Activated CD8-positive, alpha-beta T cell treated with anti-CD3 and anti-CD28 coated beads, Interleukin-2, amount 10 ng/mL, durations not matched to agents 7 days and 5 days (primary cell): Measurements from ENCODE around the gene AVP. TPM values are rescaled to one million over a fixed set of nuclear protein-coding genes. Genes with fewer than 3 reads are reported as not detected.

Source experiments
- ATAC-seq: fragments of 150-1000 bp; cut with Tn5 transposase; one replicate; pipeline ENCODE4 v1.10.0; 2021; ENCODE audit warnings: moderate library complexity
- CTCF ChIA-PET: fragments of 350-600 bp; sonication (Branson Sonifier 250); formaldehyde crosslinking; loops from one replicate; lab custom pipeline; 2021; ENCODE audit warnings: antibody characterized with exemption; lab: Charles Lee
- POLR2A ChIA-PET: fragments of 350-600 bp; sonication (Branson Sonifier 250); formaldehyde crosslinking; loops from one replicate; lab custom pipeline; 2021; ENCODE audit warnings: antibody characterized with exemption; lab: Charles Lee
- DNase-seq: peaks from one replicate; pipeline ENCODE4 v3.0.0-alpha.2; 2020
- H3K27ac Mint-ChIP-seq: one replicate; pipeline ENCODE4 v1.8.0; 2021; ENCODE audit warnings: mild to moderate bottlenecking, mixed read lengths
- H3K27me3 Mint-ChIP-seq: one replicate; pipeline ENCODE4 v1.8.0; 2021; ENCODE audit warnings: low read depth, mixed read lengths
- H3K36me3 Mint-ChIP-seq: one replicate; pipeline ENCODE4 v1.8.0; 2021; ENCODE audit warnings: low read depth, mixed read lengths
- H3K4me1 Mint-ChIP-seq: one replicate; pipeline ENCODE4 v1.8.0; 2021; ENCODE audit warnings: low read depth, mixed read lengths
- H3K4me3 Mint-ChIP-seq: one replicate; pipeline ENCODE4 v1.8.0; 2021; ENCODE audit warnings: mild to moderate bottlenecking, mixed read lengths
- H3K9me3 Mint-ChIP-seq: one replicate; pipeline ENCODE4 v1.8.0; 2022; ENCODE audit warnings: mixed read lengths; ENCODE audit not compliant: insufficient read depth
- total RNA-seq, 2 experiments: library from RNA; stranded (reverse); gene quantifications; one replicate each; pipeline ENCODE4 v1.2.3, GENCODE V29; 2021

Gene AVP
- total RNA-seq, 2 experiments from 2014 or later = not detected

- Mint-ChIP-seq H3K27me3 (no peaks in the 10 kb centered on the region), H3K4me1 (peaks cover 37% of the 10 kb centered on the region), H3K36me3 (peaks cover 31% of the 10 kb centered on the region), H3K9me3 (no peaks in the 10 kb centered on the region), H3K4me3 (no peak overlapping the region), H3K27ac (no peak overlapping the region)
- no peak for ATAC-seq
- ChIA-PET CTCF (interaction anchor here (1.0 kb wide), 1 partner anchor 178 kb away, joined by 3 read pairs; no protein-coding TSS in a partner anchor), POLR2A (no interaction called here)
- DNase-seq = no peak
These were observed 41.9 kb downstream of the AVP start for GRCh38 chr20:3042625-3043024.

- POLR2A ChIA-PET = no interaction called here
- ATAC-seq = no peak
These were observed 42.6 kb downstream of the AVP start for GRCh38 chr20:3041854-3042409.

GRCh38 chr20:3040086-3040485 lies 44.4 kb downstream of the AVP start:
- CTCF ChIA-PET = no interaction called here
- POLR2A ChIA-PET = no interaction called here
- H3K36me3 Mint-ChIP-seq = peaks cover 32% of the 10 kb centered on the region

More at GRCh38 chr20:3041854-3042409, 42.6 kb downstream of the AVP start:
- no peaks in the 10 kb centered on the region for H3K9me3 Mint-ChIP-seq
- no peak overlapping the region for H3K27ac Mint-ChIP-seq
- peaks cover 31% of the 10 kb centered on the region for H3K4me1 Mint-ChIP-seq
- H3K36me3 Mint-ChIP-seq = peaks cover 26% of the 10 kb centered on the region
- CTCF ChIA-PET = interaction anchor here (1.0 kb wide), 1 partner anchor 177 kb away, joined by 3 read pairs; no protein-coding TSS in a partner anchor
- no peaks in the 10 kb centered on the region for H3K27me3 Mint-ChIP-seq
- DNase-seq = no peak
- H3K4me3 Mint-ChIP-seq = no peak overlapping the region

GRCh38 chr20:3039426-3039825 lies 45.1 kb downstream of the AVP start:
- POLR2A ChIA-PET = no interaction called here
- peaks cover 36% of the 10 kb centered on the region for H3K36me3 Mint-ChIP-seq
- CTCF ChIA-PET = no interaction called here
- no peak overlapping the region for H3K4me3 Mint-ChIP-seq
- ATAC-seq (no peak), DNase-seq (no peak)
- no peaks in the 10 kb centered on the region for H3K9me3 Mint-ChIP-seq
- H3K27ac Mint-ChIP-seq = peak overlapping the region; percentile 70
- H3K27me3 Mint-ChIP-seq = no peaks in the 10 kb centered on the region
- peaks cover 20% of the 10 kb centered on the region for H3K4me1 Mint-ChIP-seq

More at GRCh38 chr20:3040086-3040485, 44.4 kb downstream of the AVP start:
- DNase-seq = no peak
- H3K27me3 Mint-ChIP-seq = no peaks in the 10 kb centered on the region
- no peak for ATAC-seq
- peaks cover 23% of the 10 kb centered on the region for H3K4me1 Mint-ChIP-seq
- H3K4me3 Mint-ChIP-seq = no peak overlapping the region
- H3K9me3 Mint-ChIP-seq = no peaks in the 10 kb centered on the region
- peak overlapping the region; percentile 70 for H3K27ac Mint-ChIP-seq

- POLR2A ChIA-PET = no interaction called here
- DNase-seq = no peak
- Mint-ChIP-seq H3K36me3 (peaks cover 38% of the 10 kb centered on the region), H3K27me3 (no peaks in the 10 kb centered on the region), H3K27ac (no peak overlapping the region), H3K4me1 (peaks cover 20% of the 10 kb centered on the region), H3K4me3 (no peak overlapping the region), H3K9me3 (no peaks in the 10 kb centered on the region)
- ATAC-seq = no peak
- CTCF ChIA-PET = no interaction called here
These were observed 46.1 kb downstream of the AVP start for GRCh38 chr20:3038454-3038853.

GRCh38 chr20:3037654-3038053 lies 46.9 kb downstream of the AVP start:
- H3K4me3 Mint-ChIP-seq = no peak overlapping the region
- peaks cover 20% of the 10 kb centered on the region for H3K4me1 Mint-ChIP-seq
- H3K36me3 Mint-ChIP-seq = peaks cover 38% of the 10 kb centered on the region
- POLR2A ChIA-PET = no interaction called here
- no peaks in the 10 kb centered on the region for H3K27me3 Mint-ChIP-seq
- H3K9me3 Mint-ChIP-seq = no peaks in the 10 kb centered on the region
- H3K27ac Mint-ChIP-seq = no peak overlapping the region
- CTCF ChIA-PET = no interaction called here
- DNase-seq (no peak), ATAC-seq (no peak)

GRCh38 chr20:3032624-3033023 lies 51.9 kb downstream of the AVP start:
- Mint-ChIP-seq H3K36me3 (peaks cover 29% of the 10 kb centered on the region), H3K27me3 (no peaks in the 10 kb centered on the region), H3K27ac (no peak overlapping the region), H3K9me3 (no peaks in the 10 kb centered on the region), H3K4me3 (no peak overlapping the region), H3K4me1 (no peaks in the 10 kb centered on the region)
- ChIA-PET CTCF (no interaction called here), POLR2A (no interaction called here)
- DNase-seq = no peak
- no peak for ATAC-seq

Other genes with a start within 250 kb of the AVP start
- 10 to 100 TPM; 17.3 to 17.9 TPM for gene PCED1A, start 244.1 kb downstream of the AVP start, total RNA-seq
- 10 to 100 TPM; 47.0 to 55.2 TPM for gene VPS16, start 244.0 kb downstream of the AVP start, total RNA-seq
- gene PTPRA, start 211.2 kb downstream of the AVP start, total RNA-seq = 10 to 100 TPM; 58.5 to 60.9 TPM
- gene GNRH2, start 41.1 kb downstream of the AVP start, total RNA-seq = 1 to 10 TPM; 1.5 to 1.7 TPM
- gene MRPS26, start 38.7 kb downstream of the AVP start, total RNA-seq = 10 to 100 TPM; 37.4 to 38.9 TPM
- not detected for gene OXT, start 13.1 kb downstream of the AVP start, total RNA-seq
- 10 to 100 TPM; 19.6 to 20.2 TPM for gene FASTKD5, start 75.1 kb upstream of the AVP start, total RNA-seq
- 1 to 10 TPM; 7.0 to 7.4 TPM for gene UBOX5, start 75.1 kb upstream of the AVP start, total RNA-seq
- gene LZTS3, start 88.8 kb upstream of the AVP start, total RNA-seq = under 1 TPM; 0.42 to 0.53 TPM
- 10 to 100 TPM; 49.0 to 54.4 TPM for gene DDRGK1, start 120.0 kb upstream of the AVP start, total RNA-seq
- gene ITPA, start 124.8 kb upstream of the AVP start, total RNA-seq = 10 to 100 TPM; 53.2 to 60.7 TPM
- 1 to 10 TPM; 1.6 to 2.8 TPM for gene SLC4A11, start 154.5 kb upstream of the AVP start, total RNA-seq